GM18511 (cell line): ENCODE data around the gene HBS1L.

Experiments
- ATAC-seq: cut with Tn5 transposase; IDR thresholded peaks from one replicate; pipeline ENCODE4 v1.9.1; 2021; ENCODE audit warnings: mild to moderate bottlenecking, moderate library complexity; ENCODE audit not compliant: unreplicated experiment

HBS1L gene

GRCh38 chr6:135002974-135003703 lies 51.5 kb downstream of the HBS1L start:
- peak; percentile 99 for ATAC-seq

GRCh38 chr6:135002229-135002844 lies 52.3 kb downstream of the HBS1L start:
- peak; percentile 40 for ATAC-seq

DNA sequence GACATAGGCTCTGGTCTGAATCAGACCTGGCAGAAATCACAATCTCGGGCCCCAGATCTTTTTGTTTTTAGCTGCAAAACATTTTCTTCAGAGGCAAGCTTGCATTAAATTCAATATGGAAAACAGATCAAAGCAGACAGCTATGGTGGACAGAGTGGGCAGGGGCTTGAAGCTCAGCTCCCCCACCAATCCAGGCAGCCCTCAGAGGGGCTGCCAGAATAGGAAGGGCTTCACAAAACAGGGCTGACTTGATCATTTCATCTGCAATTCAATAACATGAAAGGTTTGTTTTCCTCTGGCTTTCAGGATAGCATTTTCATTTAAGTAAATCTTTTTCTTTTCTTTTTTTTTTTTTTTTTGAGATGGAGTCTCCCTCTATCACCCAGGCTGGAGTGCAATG lies 55.5 kb downstream of the HBS1L start:
- no peak for ATAC-seq

- no peak for ATAC-seq
Observed at GRCh38 chr6:134997133-134997995, 57.3 kb downstream of the HBS1L start.

DNA sequence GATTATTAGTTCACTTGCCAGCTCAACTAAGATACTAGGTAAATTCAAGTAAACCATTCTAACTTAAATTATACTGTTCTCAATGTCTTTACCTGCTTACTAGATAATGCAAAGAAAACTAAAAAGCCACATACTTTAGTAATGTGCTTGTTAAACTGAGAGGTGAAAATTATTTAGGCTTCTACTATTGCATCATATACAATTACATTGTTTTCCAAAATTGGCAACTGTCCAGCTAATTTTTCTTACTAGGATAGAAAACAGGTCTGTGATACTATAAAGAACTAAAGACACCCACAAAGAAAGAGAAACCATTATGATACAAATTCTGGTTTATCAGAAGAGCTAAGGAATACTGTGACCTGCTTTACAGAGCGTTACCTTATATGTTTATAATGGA lies 59.1 kb downstream of the HBS1L start:
- ATAC-seq: no peak

DNA sequence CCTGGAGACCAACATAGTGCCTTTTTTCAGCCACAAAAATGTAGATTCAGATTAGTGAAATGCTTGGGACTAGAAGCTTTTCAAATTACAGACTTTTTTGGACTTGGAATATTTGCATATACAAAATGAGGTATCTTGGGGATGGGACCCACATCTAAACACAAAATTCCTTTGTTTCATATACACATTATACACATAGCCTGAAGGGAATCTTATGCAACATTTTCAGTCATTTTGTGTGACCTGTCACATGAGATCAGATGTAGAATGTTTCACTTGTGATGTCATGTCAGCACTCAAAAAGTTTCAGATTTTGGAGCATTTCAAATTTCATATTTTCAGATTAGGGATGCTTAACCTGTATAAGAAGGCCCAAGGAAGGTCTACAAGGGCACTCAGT lies 60.2 kb downstream of the HBS1L start:
- no peak for ATAC-seq

- no peak for ATAC-seq
Observed at GRCh38 chr6:134992155-134992554, 62.5 kb downstream of the HBS1L start.

DNA sequence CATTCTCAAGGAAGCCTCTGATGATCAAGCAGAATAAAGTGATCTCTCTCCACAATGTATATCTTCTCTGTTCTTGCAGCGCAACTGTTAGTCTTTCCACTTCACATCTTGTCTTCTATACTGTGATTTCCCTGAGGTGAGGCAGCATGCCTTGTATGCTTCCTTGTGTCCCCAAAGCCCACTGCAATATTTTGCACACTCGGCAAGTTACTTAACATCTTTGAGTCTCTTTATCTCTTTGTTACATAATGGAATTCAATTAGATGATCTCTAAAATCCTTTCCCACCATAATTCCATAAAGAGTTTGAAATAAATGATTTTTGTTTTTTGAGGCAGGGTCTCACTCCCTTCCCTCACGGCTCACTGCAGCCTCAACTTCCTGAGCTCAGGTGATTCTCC lies 64.4 kb downstream of the HBS1L start:
- no peak for ATAC-seq

GRCh38 chr6:134984821-134985220 lies 69.8 kb downstream of the HBS1L start:
- ATAC-seq: no peak

- ATAC-seq: no peak
Observed at GRCh38 chr6:134983823-134984222, 70.8 kb downstream of the HBS1L start.

GRCh38 chr6:134982161-134982560 lies 72.5 kb downstream of the HBS1L start:
- no peak for ATAC-seq

GRCh38 chr6:134980846-134981245 lies 73.8 kb downstream of the HBS1L start:
- ATAC-seq: no peak

DNA sequence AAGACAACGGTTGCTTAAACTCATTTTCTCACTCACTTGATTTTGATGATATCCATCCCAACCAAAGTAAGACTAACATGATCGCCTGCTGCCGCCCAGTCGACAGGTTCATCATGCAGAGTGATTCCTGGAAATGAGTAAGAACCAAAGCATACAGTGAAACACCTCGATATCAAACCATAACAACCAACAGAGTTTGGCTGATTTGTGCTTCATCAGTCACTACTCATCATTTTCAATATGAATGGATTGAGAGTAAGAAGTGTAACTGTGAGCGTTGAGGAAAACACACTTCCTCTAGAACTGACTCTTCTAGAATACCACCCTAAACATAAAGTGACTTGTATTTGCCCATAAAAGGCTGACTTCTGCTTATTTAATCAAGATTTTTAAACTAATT lies 75.5 kb downstream of the HBS1L start:
- ATAC-seq: peak; percentile 95

DNA sequence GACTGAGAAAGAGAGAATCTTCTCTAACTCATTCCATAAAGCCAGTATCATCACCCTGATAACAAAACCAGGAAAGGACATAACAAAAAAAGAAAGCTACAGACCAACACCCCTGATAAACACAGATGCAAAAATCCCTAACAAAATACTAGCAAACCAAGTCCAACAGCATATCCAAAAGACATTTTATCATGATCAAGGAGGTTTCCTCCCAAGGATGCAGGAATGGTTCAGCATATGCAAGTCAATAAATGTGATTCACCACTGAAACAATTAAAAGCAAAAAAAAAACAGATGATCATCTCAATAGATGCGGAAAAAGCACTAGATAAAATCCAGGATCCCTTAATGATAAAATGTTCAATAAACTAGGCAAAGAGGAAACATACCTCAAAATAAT lies 80.3 kb downstream of the HBS1L start:
- no peak for ATAC-seq

DNA sequence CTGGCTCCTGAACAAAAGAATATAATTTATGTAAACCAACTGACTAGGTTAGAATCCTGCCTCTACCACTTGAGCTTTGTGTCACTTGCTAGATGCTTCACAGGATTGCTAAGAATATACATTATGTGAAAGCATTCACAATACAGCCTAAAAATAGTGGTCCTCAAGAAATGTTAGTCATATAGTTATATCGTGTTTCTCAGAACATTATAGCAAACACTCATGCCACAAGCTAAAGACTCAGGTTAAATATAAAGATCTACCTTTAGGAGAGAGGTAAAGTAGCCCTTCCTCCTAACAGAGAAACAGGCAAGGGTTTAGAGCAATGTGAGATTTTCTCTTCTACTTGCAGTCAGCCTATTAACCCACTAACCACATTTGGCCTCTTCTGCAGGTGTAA lies 86.9 kb downstream of the HBS1L start:
- no peak for ATAC-seq

DNA sequence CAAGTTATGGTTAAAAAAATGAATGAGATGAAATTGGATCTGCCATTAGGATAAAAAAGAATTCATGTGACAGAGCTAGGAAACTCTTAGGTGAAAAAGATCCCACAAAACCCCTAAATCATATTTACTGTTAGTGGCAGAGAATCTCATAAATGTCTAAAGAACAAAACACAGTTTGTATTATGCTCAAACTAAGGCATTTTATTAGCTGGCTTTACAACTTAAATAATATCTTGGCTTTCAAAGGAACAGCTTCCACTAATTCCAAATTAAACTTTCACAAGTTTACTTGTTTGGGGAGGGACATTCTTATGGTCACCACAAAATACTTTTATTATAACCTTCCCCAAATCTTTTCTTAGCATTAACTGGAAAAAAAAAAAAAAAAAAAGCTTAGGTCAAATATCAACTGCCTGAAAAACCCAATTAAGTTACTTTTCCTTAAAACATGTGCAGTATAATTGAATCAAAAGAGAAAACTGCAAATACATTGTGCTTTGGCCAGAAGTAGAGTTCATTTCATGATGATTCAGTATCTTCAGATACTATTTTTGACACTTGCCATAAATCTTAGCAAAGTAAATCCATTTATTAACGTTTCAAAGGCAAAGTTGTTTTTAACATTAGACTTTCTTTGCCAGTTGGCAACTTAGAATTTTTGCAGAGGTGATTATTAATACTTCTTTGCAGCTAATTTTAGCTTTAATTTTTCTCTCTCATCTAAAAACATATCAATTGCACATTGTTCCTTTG lies 90.0 kb downstream of the HBS1L start:
- ATAC-seq: no peak

- no peak for ATAC-seq
Observed at GRCh38 chr6:134962421-134962820, 92.2 kb downstream of the HBS1L start.

DNA sequence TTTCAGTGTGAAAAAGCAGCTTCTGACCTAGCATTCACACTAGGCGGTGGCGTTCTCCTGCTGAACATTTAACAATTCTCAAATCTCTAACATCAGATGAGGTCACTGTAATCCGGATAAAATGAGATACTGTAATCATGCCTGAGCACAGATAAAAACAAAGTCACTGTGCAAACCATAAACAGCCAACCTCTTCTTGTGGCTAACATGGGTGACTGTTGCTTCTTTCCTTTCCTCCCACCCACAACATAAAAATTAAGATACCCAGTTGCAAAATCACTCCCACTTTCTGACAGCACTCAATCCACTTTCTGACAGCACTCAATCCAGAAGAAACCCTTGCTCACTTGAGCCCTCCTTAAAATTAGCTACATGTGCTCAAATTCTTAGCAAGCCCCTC lies 93.3 kb downstream of the HBS1L start:
- no peak for ATAC-seq

DNA sequence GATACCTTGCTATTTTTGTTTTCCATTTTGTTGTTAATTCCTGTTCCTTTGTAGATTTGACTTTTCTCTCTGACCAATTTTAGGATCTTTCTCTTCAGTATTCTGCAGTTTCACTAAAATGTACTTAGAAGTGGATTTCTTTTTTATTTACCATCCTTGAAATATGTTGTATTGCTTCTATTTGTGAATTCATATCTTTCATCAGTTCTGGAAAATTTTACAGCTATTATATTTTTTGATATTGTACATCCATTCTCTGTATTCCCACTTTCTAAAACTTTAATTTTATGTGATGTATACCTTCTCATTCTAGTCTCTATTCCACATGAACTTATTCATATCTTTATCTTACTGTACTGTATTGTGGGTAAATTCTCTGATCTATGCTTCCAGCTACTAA lies 95.0 kb downstream of the HBS1L start:
- no peak for ATAC-seq

DNA sequence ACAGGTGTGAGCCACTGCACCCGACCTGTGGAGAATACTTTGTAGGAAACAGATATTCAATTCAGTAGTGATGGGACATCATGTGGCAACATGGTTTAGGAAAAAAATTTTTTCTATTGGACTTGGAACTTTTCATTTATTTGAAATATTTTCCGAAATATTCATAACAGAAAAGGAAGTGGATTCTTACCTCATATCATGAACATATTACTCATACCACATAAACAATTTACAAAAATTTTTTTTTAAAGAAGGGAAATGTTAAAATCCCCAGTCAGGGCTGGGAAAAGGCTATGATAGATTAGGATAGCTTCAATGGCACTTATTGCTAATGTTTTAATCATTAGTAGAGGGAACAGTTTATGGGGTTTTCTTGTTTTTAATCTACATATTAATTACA lies 97.9 kb downstream of the HBS1L start:
- ATAC-seq: no peak

- ATAC-seq: no peak
Observed at GRCh38 chr6:134956032-134956431, 98.6 kb downstream of the HBS1L start.
